ENCODE data around the gene RNF148. TPM values are rescaled to one million over a fixed set of nuclear protein-coding genes. Genes with fewer than 3 reads are reported as not detected.

RNF148 gene
- total and polyA plus RNA-seq, 2 of the 8 experiments (the other 6 are each of a cell fraction or from before 2014, with no cell fraction given), result 0.27 to 0.45 TPM

- Histone ChIP-seq H3K23ac (ENCODE audit: insufficient read length) (no peak overlapping the region), H4K91ac (replicated peaks; ENCODE audit: insufficient read length, low read length) (no peak overlapping the region), H3K27me3 (replicated peaks in 1 of 4; ENCODE audit: control insufficient read depth in 3 of 4, extremely low read depth in 1 of 4, insufficient read depth in 3 of 4, low read length in 3 of 4) (no peaks in the 10 kb centered on the region), H3K18ac (ENCODE audit: extremely low read depth, low read length) (no peak overlapping the region), H3K36me3 (ENCODE audit: control insufficient read depth in 2 of 4, insufficient read depth in 4 of 4, low read length in 3 of 4) (no peaks in the 10 kb centered on the region), H2BK15ac (ENCODE audit: low read length) (no peak overlapping the region), H2AK5ac (ENCODE audit: low read depth, low read length) (no peak overlapping the region), H3K23me2 (ENCODE audit: low read depth, low read length) (no peaks in the 10 kb centered on the region), H3K9ac (replicated peaks in 1 of 4; ENCODE audit: extremely low read depth in 1 of 4, low read depth in 3 of 4, low read length in 3 of 4) (no peak overlapping the region), H4K5ac (ENCODE audit: insufficient read length, low read depth, low read length) (no peak overlapping the region), H3K79me1 (ENCODE audit: low read depth, low read length) (no peaks in the 10 kb centered on the region), H4K8ac (ENCODE audit: extremely low read depth, insufficient read depth, low read length) (no peak overlapping the region), H3K4me1 (replicated peaks in 1 of 4; ENCODE audit: control insufficient read depth in 3 of 4, insufficient read depth in 4 of 4, low read length in 3 of 4) (no peaks in the 10 kb centered on the region), H4K20me1 (replicated peaks in 1 of 2; ENCODE audit: control insufficient read depth in 1 of 2, insufficient read depth in 2 of 2, low read length in 2 of 2) (no peaks in the 10 kb centered on the region), H3K4ac (replicated peaks; ENCODE audit: insufficient read length, low read depth, low read length) (no peak overlapping the region), H3K4me3 (ENCODE audit: extremely low read depth in 1 of 4, insufficient read depth in 2 of 4, low read depth in 3 of 4, low read length in 4 of 4) (no peak overlapping the region), H2BK20ac (ENCODE audit: low read length) (no peak overlapping the region), H3K56ac (replicated peaks; ENCODE audit: insufficient read length, low read depth, low read length) (no peak overlapping the region), H3K79me2 (ENCODE audit: control insufficient read depth in 1 of 2, insufficient read depth in 2 of 2, low read length in 2 of 2) (no peaks in the 10 kb centered on the region), H2BK120ac (replicated peaks; ENCODE audit: low read depth, low read length) (no peak overlapping the region), H3K4me2 (ENCODE audit: insufficient read depth in 1 of 2, low read depth in 2 of 2, low read length in 2 of 2) (no peak overlapping the region), H3K9me3 (ENCODE audit: insufficient read depth in 2 of 2, low read depth in 1 of 2, low read length in 1 of 2) (no peaks in the 10 kb centered on the region), H3K14ac (ENCODE audit: insufficient read length) (no peak overlapping the region), H2BK5ac (ENCODE audit: low read depth, low read length) (no peak overlapping the region), H3K27ac (ENCODE audit: low read depth, low read length) (no peak overlapping the region), H2BK12ac (ENCODE audit: low read depth, low read length) (no peak overlapping the region), H2AFZ (ENCODE audit: low read length) (no peak overlapping the region)
- ChIA-PET CTCF (ENCODE audit: partially characterized antibody) (interaction anchor here (0.6 to 1.9 kb wide), 9 partner anchors 8 to 769 kb away, joined by 3 to 7 read pairs (median 4); no protein-coding TSS in a partner anchor), POLR2A (ENCODE audit: partially characterized antibody) (interaction anchor here (0.9 kb wide), 1 partner anchor 13 kb away, joined by 3 read pairs; no protein-coding TSS in a partner anchor)
- DNase-seq (ENCODE audit: low read depth in 1 of 2, low spot score in 2 of 2) (no peak), FAIRE-seq (no peak)
- TF ChIP-seq FOSL1 (IDR thresholded peaks at IDR 0.05; ENCODE audit: insufficient read depth, low read depth, low read length) (no peak), KDM1A (IDR thresholded peaks at IDR 0.05; ENCODE audit: borderline replicate concordance, low read length) (no peak)
Measured at GRCh38 chr7:122727354-122727753, 24.6 kb upstream of the RNF148 start.

Measured in H1 (cell line).